HG02885 (cell line): ENCODE measurements around the gene MTCH2.
A peak's percentile ranks its signal among the peaks of the same experiment; 100 is the strongest.
"Not testable (repeated sequence)": the region's sequence is repeated elsewhere in the genome, so short reads cannot be mapped to it uniquely, and the experiment has no call there.

Experiments
- ATAC-seq: cut with Tn5 transposase; IDR thresholded peaks from one replicate; pipeline ENCODE4 v1.9.1; 2021; ENCODE audit warnings: mild to moderate bottlenecking; ENCODE audit not compliant: unreplicated experiment, poor library complexity

MTCH2 gene

GRCh38 chr11:47641600-47642098 is 710 bp downstream of the MTCH2 start:
- ATAC-seq, result no peak

- not testable (repeated sequence) for ATAC-seq
Measured at GRCh38 chr11:47640506-47640905, 1.9 kb downstream of the MTCH2 start.

GRCh38 chr11:47636331-47636730 is 6.0 kb downstream of the MTCH2 start:
- ATAC-seq, result not testable (repeated sequence)

- ATAC-seq, result no peak
Measured at GRCh38 chr11:47631473-47631872, 10.9 kb downstream of the MTCH2 start.

- ATAC-seq, result no peak
Measured at GRCh38 chr11:47628026-47628425, 14.3 kb downstream of the MTCH2 start.

- ATAC-seq, result no peak
Measured at GRCh38 chr11:47626234-47626633, 16.1 kb downstream of the MTCH2 start.

GRCh38 chr11:47620836-47621378 is 21.5 kb downstream of the MTCH2 start:
- ATAC-seq, result no peak

- ATAC-seq, result no peak
Measured at GRCh38 chr11:47617417-47617809, 24.9 kb downstream of the MTCH2 start.

GRCh38 chr11:47616726-47617416 is 25.5 kb downstream of the MTCH2 start:
- ATAC-seq, result no peak

- ATAC-seq, result no peak
Measured at GRCh38 chr11:47615249-47615648, 27.1 kb downstream of the MTCH2 start.

GRCh38 chr11:47611348-47611794 is 31.0 kb downstream of the MTCH2 start:
- peak; percentile 91 for ATAC-seq

- no peak for ATAC-seq
Measured at GRCh38 chr11:47609675-47610074, 32.7 kb downstream of the MTCH2 start.

GRCh38 chr11:47607380-47607779 is 35.0 kb downstream of the MTCH2 start:
- ATAC-seq, result no peak

GRCh38 chr11:47606731-47607130 is 35.6 kb downstream of the MTCH2 start:
- no peak for ATAC-seq

GRCh38 chr11:47605921-47606320 is 36.4 kb downstream of the MTCH2 start:
- no peak for ATAC-seq

- ATAC-seq, result no peak
Measured at GRCh38 chr11:47603295-47603694, 39.1 kb downstream of the MTCH2 start.

GRCh38 chr11:47599902-47600301 is 42.5 kb downstream of the MTCH2 start:
- ATAC-seq, result no peak

- no peak for ATAC-seq
Measured at GRCh38 chr11:47595967-47596366, 46.4 kb downstream of the MTCH2 start.

GRCh38 chr11:47595029-47595428 is 47.3 kb downstream of the MTCH2 start:
- ATAC-seq, result no peak

GRCh38 chr11:47593934-47594855 is 48.2 kb downstream of the MTCH2 start, which contains the start of gene C1QTNF4:
TSS of gene C1QTNF4 (minus strand) at chr11:47594411. CDS start at chr11:47590810, 3,601 bp downstream.
- ATAC-seq, result no peak

- no peak for ATAC-seq
Measured at GRCh38 chr11:47593492-47593933, 48.8 kb downstream of the MTCH2 start.
